Testis (tissue), 3 donors: ENCODE results near the gene CCDC122. TPM values are rescaled to one million over a fixed set of nuclear protein-coding genes. Genes with fewer than 3 reads are reported as not detected.

Source experiments
- DNase-seq: peaks from one replicate; pipeline ENCODE4 v3.0.0-alpha.2; 2019
- H3K27ac ChIP-seq, 2 donors: fragments of 200-600 bp; sonication (generic); one replicate each; pipeline ENCODE4 v1.5.1; 2019
- H3K27me3 ChIP-seq: fragments of 200-600 bp; sonication (generic); one replicate; pipeline ENCODE4 v1.5.1; 2019
- H3K36me3 ChIP-seq: fragments of 200-600 bp; sonication (generic); one replicate; pipeline ENCODE4 v1.5.1; 2017; ENCODE audit warnings: low read depth; ENCODE audit errors: missing control alignments
- H3K4me1 ChIP-seq: fragments of 200-600 bp; sonication (generic); one replicate; pipeline ENCODE4 v1.5.1; 2019
- H3K4me3 ChIP-seq, 2 donors: fragments of 200-600 bp; sonication (generic); one replicate each; pipeline ENCODE4 v1.5.1; 2017 to 2019
- H3K9me3 ChIP-seq: fragments of 200-600 bp; sonication (generic); one replicate; pipeline ENCODE4 v1.5.1; 2017
- POLR2A ChIP-seq: fragments of 450-650 bp; IDR thresholded peaks from one replicate; pipeline ENCODE4 v1.6.1; 2017; ENCODE audit warnings: antibody characterized with exemption, mild to moderate bottlenecking, moderate library complexity
- WGBS, 2 donors: methylation state at CpG; one replicate each; pipeline ENCODE4 v1.1.5; 2018; 5-methylcytosine and 5-hydroxymethylcytosine counted together
- intact Hi-C: fragments of 100-400 bp; cut with DNase I; formaldehyde crosslinking; loops from one replicate; pipeline ENCODE4 v1.15.1; 2023; ENCODE audit warnings: low total_unique reads
- polyA plus RNA-seq: library from polyadenylated mRNA; stranded (reverse); fragments of 350-450 nt; fragmentation: Illumina TruSeq; extraction: RNeasy Lipid Tissue Mini Kit (QIAGEN cat#74804); gene quantifications from one replicate; pipeline ENCODE4 v1.2.3, GENCODE V29; 2014; ENCODE audit warnings: low read depth, low replicate concordance; ENCODE audit not compliant: insufficient read depth
- total RNA-seq, 2 donors: library from RNA; depleted of rRNA; stranded (reverse); fragments of >200 nt; gene quantifications; one replicate each; pipeline ENCODE4 v1.2.3, GENCODE V29; 2016
- TF ChIP-seq, protein P1 (sequence below), 3 experiments: fragments of 450-650 bp in 2 of 3; fragments of 200-600 bp in 1 of 3; sonication (generic) in 1 of 3; IDR thresholded peaks; one replicate each; pipeline ENCODE4 v1.5.1; 2016 to 2019; ENCODE audit warnings: antibody characterized with exemption in 3 of 3, mild to moderate bottlenecking in 2 of 3, moderate library complexity in 1 of 3

The CCDC122 gene
- total and polyA plus RNA-seq, 3 donors from 2014 or later: 1.3 to 31.6 (median 20.6) TPM

DNA sequence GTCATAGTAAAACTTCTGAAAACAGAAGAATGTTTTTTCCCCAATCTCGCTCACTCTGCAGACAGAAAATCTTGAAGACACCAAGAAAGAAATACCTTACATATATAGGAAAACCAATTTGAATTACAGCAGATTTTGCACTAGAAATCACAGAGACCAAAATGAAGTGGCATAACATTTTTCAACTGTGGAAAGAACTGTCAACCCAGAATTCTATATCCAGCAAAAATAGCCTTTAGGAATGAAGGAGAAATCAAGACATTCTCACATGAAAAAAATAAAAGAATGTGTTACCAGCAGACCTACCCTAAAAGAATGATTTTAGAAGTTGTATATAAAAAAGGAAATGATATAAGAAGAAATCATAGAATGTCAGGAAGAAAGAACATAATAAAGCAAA is 28.7 kb downstream of the CCDC122 start:
- DNase-seq: no peak
- Histone ChIP-seq H3K27me3 (no peaks in the 10 kb centered on the region), H3K4me3 (no peak overlapping the region), H3K4me1 (peaks cover 7% of the 10 kb centered on the region), H3K27ac (no peak overlapping the region), H3K9me3 (no peaks in the 10 kb centered on the region), H3K36me3 (no peaks in the 10 kb centered on the region)
- WGBS, 2 donors: 95 to 96% methylated on average over 1 of the region's 1 CpG
- TF ChIP-seq POLR2A: no peak
- TF ChIP-seq, protein P1, sequence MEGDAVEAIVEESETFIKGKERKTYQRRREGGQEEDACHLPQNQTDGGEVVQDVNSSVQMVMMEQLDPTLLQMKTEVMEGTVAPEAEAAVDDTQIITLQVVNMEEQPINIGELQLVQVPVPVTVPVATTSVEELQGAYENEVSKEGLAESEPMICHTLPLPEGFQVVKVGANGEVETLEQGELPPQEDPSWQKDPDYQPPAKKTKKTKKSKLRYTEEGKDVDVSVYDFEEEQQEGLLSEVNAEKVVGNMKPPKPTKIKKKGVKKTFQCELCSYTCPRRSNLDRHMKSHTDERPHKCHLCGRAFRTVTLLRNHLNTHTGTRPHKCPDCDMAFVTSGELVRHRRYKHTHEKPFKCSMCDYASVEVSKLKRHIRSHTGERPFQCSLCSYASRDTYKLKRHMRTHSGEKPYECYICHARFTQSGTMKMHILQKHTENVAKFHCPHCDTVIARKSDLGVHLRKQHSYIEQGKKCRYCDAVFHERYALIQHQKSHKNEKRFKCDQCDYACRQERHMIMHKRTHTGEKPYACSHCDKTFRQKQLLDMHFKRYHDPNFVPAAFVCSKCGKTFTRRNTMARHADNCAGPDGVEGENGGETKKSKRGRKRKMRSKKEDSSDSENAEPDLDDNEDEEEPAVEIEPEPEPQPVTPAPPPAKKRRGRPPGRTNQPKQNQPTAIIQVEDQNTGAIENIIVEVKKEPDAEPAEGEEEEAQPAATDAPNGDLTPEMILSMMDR (IDR thresholded peaks at IDR 0.05): no peak
- intact Hi-C loops: no loop called here

DNA sequence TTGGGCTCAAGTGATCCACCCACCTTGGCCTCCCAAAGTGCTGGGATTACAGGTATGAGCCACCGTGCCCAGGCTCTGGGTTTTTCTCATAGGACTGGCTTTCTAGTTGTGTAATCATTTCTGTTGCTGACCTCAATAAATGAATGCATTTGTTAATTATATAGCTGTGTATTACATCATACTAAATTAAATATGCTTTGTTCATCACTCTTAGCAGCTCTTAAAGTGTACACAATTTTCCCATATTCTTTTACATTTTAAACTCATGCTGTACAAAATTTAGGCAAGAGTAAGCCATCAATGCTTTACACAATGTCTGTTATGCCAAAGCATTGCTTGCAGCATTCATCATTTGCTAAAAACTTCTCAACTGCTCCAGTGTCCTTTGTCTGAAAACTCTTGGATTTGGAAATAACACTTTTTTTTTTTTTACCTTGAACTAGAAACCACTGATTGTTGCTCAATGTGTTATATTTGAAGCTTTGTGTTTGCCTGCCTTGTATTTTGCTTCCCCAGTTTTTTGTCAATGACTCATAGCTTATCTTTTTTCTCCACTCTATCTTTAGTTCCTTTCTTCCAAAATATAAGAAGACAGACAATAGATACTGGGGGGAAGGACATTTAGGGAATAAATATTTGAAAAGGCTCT is 31.4 kb downstream of the CCDC122 start:
- Histone ChIP-seq H3K4me3 (no peak overlapping the region), H3K27me3 (no peaks in the 10 kb centered on the region), H3K36me3 (no peaks in the 10 kb centered on the region), H3K27ac (no peak overlapping the region), H3K9me3 (no peaks in the 10 kb centered on the region), H3K4me1 (peaks cover 7% of the 10 kb centered on the region)
- 95 to 100% methylated on average over 1 of the region's 1 CpG for WGBS, 2 donors
- intact Hi-C loops: no loop called here
- DNase-seq: no peak
- TF ChIP-seq, protein P1 (IDR thresholded peaks at IDR 0.05): no peak
- no peak for TF ChIP-seq POLR2A

DNA sequence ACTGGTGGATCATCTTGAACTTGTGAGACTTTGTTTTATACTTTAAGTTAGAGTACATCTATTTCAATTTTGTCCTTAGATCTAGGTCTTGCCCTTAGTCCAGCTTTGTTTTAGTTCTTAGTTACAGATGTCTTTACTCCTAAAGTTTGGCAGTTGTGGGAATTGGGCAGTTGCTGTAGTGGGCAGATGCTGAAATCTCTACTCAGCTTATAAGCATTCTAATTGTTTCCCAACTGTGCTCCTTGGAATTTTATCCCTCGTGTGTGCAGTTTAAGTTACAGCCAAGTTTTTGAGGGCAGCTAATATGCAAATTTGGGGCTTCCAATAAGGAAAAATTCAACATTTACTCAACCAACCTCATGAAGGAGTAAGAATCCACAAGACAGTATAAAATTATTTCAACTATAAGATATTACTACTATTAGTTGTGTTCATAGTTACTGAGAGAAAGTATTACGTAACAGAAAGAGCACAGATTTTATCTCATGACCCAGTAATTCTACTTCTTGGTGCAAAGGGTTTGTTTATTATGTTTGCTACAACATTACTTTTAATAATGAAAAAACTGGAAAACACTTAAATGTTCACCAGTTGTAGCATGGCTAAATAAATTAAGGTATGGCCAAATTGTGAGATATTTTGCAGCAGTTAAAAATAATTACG is 32.9 kb downstream of the CCDC122 start:
- Histone ChIP-seq H3K4me1 (peaks cover 7% of the 10 kb centered on the region), H3K9me3 (no peaks in the 10 kb centered on the region), H3K27me3 (no peaks in the 10 kb centered on the region), H3K4me3 (no peak overlapping the region), H3K27ac (no peak overlapping the region), H3K36me3 (no peaks in the 10 kb centered on the region)
- intact Hi-C loops: no loop called here
- no peak for TF ChIP-seq POLR2A
- TF ChIP-seq, protein P1 (IDR thresholded peaks at IDR 0.05): no peak
- 89 to 91% methylated on average over 3 of the region's 3 CpGs for WGBS, 2 donors
- no peak for DNase-seq

DNA sequence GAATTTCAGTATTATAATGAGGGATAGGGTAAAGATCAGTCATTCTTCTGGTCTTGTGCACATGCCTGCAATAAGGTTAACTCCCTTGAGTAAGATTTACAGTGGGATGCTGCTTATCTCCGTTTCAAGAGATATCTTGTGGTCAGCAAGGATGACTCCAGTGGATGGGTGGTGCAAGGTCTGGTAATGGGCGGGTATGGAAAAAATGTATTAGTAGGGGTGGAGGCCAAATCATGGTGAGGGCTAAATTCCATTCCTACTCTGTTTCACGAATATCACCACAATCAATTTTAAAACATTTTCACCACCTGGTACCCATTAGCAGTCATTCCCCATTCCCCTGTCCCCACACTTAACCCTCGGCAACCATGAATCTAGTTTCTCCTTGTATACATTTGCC is 40.6 kb downstream of the CCDC122 start:
- Histone ChIP-seq H3K9me3 (no peaks in the 10 kb centered on the region), H3K27ac (no peak overlapping the region), H3K36me3 (no peaks in the 10 kb centered on the region), H3K27me3 (no peaks in the 10 kb centered on the region), H3K4me3 (no peak overlapping the region), H3K4me1 (no peaks in the 10 kb centered on the region)
- DNase-seq: no peak
- intact Hi-C loops: no loop called here
- TF ChIP-seq, protein P1 (IDR thresholded peaks at IDR 0.05): no peak
- TF ChIP-seq POLR2A: no peak
- 59 to 63% methylated on average over 4 of the region's 4 CpGs for WGBS, 2 donors

DNA sequence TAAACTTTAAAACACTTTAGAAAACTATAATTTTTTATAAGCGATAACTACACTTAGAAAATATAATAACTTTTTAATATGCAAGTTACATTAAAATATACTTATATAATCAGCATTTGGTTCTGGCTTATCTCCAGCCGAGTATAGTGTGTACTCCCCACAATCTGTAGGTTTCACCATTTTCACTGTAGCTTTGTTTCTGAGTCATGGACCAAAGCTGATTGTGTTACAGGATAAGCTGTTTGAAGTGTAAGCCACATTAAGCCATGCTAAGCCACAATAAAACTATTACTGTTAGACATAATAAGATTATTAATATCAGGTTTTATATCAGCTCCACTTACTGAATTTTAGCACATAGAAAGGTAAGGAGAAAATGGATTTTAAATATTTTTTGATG is 43.8 kb downstream of the CCDC122 start:
- intact Hi-C loops: no loop called here
- no peak for DNase-seq
- no peaks in the 10 kb centered on the region for H3K36me3 ChIP-seq
- no peaks in the 10 kb centered on the region for H3K27me3 ChIP-seq
- WGBS, 2 donors: 85 to 86% methylated on average over 2 of the region's 2 CpGs
- H3K4me3 ChIP-seq: no peak overlapping the region
- TF ChIP-seq, protein P1 (IDR thresholded peaks at IDR 0.05): no peak
- no peak for TF ChIP-seq POLR2A
- H3K27ac ChIP-seq: no peak overlapping the region
- no peaks in the 10 kb centered on the region for H3K4me1 ChIP-seq
- H3K9me3 ChIP-seq: no peaks in the 10 kb centered on the region
